ENCODE results near the gene TRIM15. TPM values are rescaled to one million over a fixed set of nuclear protein-coding genes. Genes with fewer than 3 reads are reported as not detected.

Gene TRIM15
- polyA plus RNA-seq, 1 experiment, result not detected

DNA sequence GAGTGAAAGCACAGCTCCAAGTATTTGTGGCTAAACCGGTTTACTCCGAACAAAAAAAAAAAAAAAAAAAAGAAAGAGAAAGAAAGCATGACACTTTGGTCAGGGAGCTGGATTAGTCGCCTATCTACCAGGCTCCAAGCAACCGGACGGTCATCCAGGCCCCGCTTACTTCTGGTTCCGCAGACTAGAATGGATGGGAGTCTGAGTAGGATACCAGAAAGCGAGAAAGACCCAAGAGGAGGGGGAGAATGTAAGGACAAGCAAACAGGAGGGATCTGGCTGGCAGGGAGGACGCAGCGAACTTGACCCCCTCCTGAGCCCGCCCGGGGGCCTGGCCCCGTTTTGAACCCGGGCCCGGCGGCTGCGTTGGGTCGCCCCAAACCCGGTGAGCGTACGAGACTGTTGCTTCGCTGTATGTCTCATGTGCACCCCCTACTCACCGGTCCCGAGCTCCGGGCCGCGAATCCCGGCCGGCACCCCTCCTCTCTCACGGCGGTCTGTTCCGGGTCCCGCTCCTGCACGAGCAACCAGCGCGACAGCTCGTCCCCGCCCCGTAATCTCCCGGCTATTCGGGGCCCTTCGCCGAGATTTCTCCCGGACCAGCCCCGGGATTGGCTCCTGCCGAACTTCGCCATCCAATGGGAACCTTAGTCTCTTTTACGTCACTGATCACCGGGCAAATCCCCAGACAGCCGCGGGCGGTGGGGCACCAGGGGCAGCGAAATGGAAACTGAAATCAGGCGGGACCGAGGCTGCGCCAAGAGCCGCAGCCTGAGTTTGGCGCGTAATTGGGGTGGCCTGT is 49.7 kb downstream of the TRIM15 start, which contains the start of gene TRIM26:
TRIM26 (minus strand) TSS at position 542 of the 802 bp plus-strand sequence. CDS start 14,303 bp downstream, outside the sequence.
- CTCF ChIA-PET, result no interaction called here

DNA sequence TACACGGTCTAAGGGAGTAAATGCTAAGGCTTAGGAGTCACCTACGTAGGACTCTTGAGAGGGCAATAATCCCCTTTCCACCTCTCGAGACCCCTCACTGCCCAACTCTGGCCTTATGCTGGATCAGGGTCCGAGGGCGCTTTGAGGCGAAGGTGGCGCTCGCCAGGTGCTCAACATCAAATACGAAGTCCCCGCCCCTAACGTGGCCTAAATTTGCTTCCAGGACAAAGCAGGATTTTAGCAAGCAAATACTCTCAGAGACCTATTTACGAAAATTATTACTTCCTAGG is 50.3 kb downstream of the TRIM15 start:
- Histone ChIP-seq H3K4me3 (ENCODE audit: low read depth, low read length) (peak overlapping the region; percentile 79), H3K27me3 (ENCODE audit: control insufficient read depth, insufficient read depth, low read length) (no peaks in the 10 kb centered on the region), H3K36me3 (ENCODE audit: control insufficient read depth, insufficient read depth, low read length) (no peaks in the 10 kb centered on the region)
- POLR2A ChIA-PET, result no interaction called here
- DNase-seq (ENCODE audit: low read depth), result no peak
- CTCF ChIA-PET, result interaction anchor here (0.8 to 1.2 kb wide), 2 partner anchors 83 to 564 kb away, joined by 3 to 5 read pairs; no protein-coding TSS in a partner anchor
- TF ChIP-seq, protein P1, sequence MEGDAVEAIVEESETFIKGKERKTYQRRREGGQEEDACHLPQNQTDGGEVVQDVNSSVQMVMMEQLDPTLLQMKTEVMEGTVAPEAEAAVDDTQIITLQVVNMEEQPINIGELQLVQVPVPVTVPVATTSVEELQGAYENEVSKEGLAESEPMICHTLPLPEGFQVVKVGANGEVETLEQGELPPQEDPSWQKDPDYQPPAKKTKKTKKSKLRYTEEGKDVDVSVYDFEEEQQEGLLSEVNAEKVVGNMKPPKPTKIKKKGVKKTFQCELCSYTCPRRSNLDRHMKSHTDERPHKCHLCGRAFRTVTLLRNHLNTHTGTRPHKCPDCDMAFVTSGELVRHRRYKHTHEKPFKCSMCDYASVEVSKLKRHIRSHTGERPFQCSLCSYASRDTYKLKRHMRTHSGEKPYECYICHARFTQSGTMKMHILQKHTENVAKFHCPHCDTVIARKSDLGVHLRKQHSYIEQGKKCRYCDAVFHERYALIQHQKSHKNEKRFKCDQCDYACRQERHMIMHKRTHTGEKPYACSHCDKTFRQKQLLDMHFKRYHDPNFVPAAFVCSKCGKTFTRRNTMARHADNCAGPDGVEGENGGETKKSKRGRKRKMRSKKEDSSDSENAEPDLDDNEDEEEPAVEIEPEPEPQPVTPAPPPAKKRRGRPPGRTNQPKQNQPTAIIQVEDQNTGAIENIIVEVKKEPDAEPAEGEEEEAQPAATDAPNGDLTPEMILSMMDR (IDR thresholded peaks at IDR 0.05; ENCODE audit: insufficient read depth, low read depth, low read length), result no peak

More for the DNA sequence above, 49.7 kb downstream of the TRIM15 start, which contains the start of gene TRIM26:
- peak; percentile 83 for DNase-seq (ENCODE audit: low read depth)
- no peaks in the 10 kb centered on the region for H3K36me3 ChIP-seq (ENCODE audit: control insufficient read depth, insufficient read depth, low read length)
- POLR2A ChIA-PET, result interaction anchor here (0.6 kb wide), 2 partner anchors 46 to 580 kb away, joined by 3 to 10 read pairs; partner anchors contain the start of gene GABBR1
- H3K4me3 ChIP-seq (ENCODE audit: low read depth, low read length), result peak within 1 kb of the TSS; percentile 79
- TF ChIP-seq, protein P1 (IDR thresholded peaks at IDR 0.05; ENCODE audit: insufficient read depth, low read depth, low read length), result no peak
- no peaks in the 10 kb centered on the region for H3K27me3 ChIP-seq (ENCODE audit: control insufficient read depth, insufficient read depth, low read length)

DNA sequence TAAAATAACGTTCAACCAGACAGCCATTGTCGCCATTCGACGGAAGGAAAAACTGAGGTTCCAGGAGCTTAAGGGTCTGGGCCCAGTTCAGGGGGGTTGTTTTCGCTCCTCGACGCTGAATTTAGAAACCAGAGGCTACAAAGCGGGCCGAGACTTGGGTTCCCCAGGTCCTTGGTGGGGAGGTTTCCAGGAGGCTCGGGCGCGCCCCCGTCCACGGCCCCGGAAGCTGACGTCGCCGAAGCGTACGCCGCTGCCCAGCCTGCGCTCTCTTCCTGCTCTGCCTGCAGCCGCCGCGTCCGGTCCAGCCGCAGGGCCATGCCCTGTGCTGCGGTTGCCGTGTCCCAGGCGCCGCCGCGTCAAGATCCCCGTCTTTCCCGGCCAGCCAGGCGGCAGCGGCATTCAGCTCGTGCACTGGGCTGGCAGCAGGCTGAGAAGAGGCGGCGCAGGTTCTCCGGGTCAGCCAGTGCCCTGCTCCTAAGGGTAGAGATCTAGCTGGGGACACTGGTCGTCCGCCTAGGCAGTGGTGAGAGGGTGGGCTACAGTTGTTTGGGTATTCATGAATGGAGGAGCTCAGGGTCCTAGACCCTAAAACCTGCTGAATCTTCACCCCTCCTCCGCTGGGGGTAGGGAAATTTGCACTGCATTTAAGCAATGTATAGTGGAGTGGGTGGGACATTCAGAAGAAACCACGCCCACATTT is 50.8 kb downstream of the TRIM15 start:
- Histone ChIP-seq H3K27me3 (ENCODE audit: control insufficient read depth, insufficient read depth, low read length) (no peaks in the 10 kb centered on the region), H3K36me3 (ENCODE audit: control insufficient read depth, insufficient read depth, low read length) (no peaks in the 10 kb centered on the region), H3K4me3 (ENCODE audit: low read depth, low read length) (peak overlapping the region; percentile 79)
- DNase-seq (ENCODE audit: low read depth), result no peak
- TF ChIP-seq, protein P1 (IDR thresholded peaks at IDR 0.05; ENCODE audit: insufficient read depth, low read depth, low read length), result no peak
- ChIA-PET POLR2A (no interaction called here), CTCF (interaction anchor here (0.8 to 1.2 kb wide), 2 partner anchors 83 to 564 kb away, joined by 3 to 5 read pairs; no protein-coding TSS in a partner anchor)

DNA sequence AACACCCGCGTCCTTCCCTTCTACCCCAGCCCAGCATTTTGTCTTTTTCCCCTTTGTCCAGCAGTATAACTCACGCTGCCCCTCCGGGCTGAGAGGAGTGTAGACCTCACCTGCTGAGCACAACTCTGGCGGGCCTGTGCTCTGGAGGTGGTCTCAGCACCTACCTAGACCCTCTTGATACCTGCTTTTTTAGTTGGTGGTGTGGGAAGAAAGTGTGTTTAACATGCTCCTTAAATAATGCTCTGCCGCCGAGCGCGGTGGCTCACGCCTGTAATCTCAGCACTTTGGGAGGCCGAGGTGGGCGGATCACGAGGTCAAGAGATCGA is 51.3 kb downstream of the TRIM15 start:
- Histone ChIP-seq H3K36me3 (ENCODE audit: control insufficient read depth, insufficient read depth, low read length) (no peaks in the 10 kb centered on the region), H3K27me3 (ENCODE audit: control insufficient read depth, insufficient read depth, low read length) (no peaks in the 10 kb centered on the region), H3K4me3 (ENCODE audit: low read depth, low read length) (peak overlapping the region; percentile 79)
- CTCF ChIA-PET, result interaction anchor here (0.8 to 1.2 kb wide), 2 partner anchors 84 to 565 kb away, joined by 3 to 5 read pairs; no protein-coding TSS in a partner anchor
- TF ChIP-seq, protein P1 (IDR thresholded peaks at IDR 0.05; ENCODE audit: insufficient read depth, low read depth, low read length), result no peak
- DNase-seq (ENCODE audit: low read depth), result no peak
- POLR2A ChIA-PET, result no interaction called here

DNA sequence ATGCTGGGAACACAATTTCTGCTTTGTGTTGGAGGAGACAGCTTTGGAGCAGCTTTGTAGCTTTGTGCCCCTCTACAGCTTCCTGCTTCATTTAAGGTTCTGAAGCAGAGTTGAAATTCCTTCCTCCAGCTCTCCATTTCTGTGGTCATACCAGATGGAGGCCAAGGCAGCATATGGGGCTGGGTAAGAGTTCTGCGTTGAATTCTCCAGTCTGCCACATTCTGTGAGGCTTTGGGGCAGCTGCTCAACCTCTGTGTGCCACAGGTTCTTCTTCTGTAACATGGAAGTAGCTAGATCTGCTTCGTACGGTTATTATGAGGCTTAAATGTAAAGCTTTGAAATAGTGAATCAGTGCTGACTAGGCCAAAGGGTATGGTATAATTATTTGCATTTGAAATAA is 52.8 kb downstream of the TRIM15 start:
- Histone ChIP-seq H3K27me3 (ENCODE audit: control insufficient read depth, insufficient read depth, low read length) (no peaks in the 10 kb centered on the region), H3K36me3 (ENCODE audit: control insufficient read depth, insufficient read depth, low read length) (no peaks in the 10 kb centered on the region), H3K4me3 (ENCODE audit: low read depth, low read length) (no peak overlapping the region)
- TF ChIP-seq, protein P1 (IDR thresholded peaks at IDR 0.05; ENCODE audit: insufficient read depth, low read depth, low read length), result no peak
- ChIA-PET CTCF (interaction anchor here (0.7 to 2.7 kb wide), 6 partner anchors 9 to 182 kb away, joined by 3 to 11 read pairs (median 4); no protein-coding TSS in a partner anchor), POLR2A (no interaction called here)
- no peak for DNase-seq (ENCODE audit: low read depth)
